HG03439 (cell line): ENCODE data around the gene IRX5.

Experiments
- ATAC-seq: cut with Tn5 transposase; IDR thresholded peaks from one replicate; pipeline ENCODE4 v1.9.1; 2021; ENCODE audit warnings: mild to moderate bottlenecking, moderate library complexity; ENCODE audit not compliant: unreplicated experiment

The IRX5 gene

GRCh38 chr16:54929090-54930004, 1.3 kb upstream of the IRX5 start:
- ATAC-seq, result peak; percentile 94

GRCh38 chr16:54930869-54931119, 129 bp downstream of the IRX5 start:
- no peak for ATAC-seq

DNA sequence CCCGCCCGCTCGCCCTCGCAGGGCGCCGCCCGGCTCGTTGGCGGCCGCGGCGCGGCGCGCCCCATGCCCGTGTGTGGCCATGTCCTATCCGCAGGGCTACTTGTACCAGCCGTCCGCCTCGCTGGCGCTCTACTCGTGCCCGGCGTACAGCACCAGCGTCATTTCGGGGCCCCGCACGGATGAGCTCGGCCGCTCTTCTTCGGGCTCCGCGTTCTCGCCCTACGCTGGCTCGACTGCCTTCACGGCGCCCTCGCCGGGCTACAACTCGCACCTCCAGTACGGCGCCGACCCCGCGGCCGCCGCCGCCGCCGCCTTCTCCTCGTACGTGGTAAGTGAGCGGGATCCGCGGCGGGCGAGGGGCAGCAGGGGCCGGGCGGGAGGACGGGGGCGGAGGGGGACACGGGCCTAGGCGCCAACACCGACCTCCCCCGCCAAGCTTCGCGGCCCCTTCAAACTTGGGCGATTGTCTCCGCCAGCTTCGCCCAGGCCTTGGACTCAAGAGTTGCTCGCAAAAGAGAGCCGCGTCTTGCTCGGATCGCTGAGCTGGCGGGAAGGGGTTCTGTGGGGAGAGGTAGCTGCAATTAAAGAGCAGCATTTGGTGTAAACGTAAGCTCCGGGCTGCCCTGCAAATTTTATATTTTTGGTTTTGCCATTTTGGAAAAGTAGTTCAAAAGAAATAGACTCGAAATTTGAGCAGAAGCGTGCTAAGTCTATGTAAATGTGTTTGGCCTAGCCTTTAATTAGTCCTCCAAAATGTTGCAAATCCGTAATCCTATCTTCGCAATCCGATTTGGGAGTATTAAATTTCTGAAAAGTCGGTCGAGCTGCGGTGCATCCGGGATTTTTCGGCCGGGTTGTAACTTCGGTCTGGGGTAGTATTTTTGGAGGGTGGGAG, 702 bp downstream of the IRX5 start:
- no peak for ATAC-seq

DNA sequence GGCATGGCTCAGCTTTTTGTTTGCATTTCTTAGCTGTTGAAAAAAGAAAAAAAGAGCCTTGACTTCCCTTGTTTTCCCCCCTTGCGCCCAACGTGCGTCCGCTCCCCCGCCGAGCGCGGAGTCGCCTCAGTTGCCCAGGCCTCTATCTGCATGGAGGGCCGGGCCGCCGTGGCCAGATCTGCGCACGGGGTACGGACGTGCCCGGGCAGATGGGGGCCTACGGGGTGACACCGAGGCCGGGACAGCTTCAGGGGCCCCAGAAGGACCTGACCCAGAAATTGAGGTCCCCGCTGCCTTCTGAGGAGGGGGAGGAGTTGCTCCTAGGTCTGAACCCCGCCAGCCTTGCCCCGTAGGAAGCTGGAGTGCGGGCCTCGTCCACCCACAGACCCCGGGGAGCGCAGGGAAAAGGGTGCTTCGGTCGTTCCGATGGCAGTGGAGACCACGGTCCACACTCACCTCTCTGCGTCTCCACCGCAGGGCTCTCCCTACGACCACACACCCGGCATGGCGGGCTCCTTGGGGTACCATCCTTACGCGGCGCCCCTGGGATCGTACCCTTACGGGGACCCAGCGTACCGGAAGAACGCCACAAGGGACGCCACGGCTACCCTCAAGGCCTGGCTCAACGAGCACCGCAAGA, 1.5 kb downstream of the IRX5 start:
- no peak for ATAC-seq

DNA sequence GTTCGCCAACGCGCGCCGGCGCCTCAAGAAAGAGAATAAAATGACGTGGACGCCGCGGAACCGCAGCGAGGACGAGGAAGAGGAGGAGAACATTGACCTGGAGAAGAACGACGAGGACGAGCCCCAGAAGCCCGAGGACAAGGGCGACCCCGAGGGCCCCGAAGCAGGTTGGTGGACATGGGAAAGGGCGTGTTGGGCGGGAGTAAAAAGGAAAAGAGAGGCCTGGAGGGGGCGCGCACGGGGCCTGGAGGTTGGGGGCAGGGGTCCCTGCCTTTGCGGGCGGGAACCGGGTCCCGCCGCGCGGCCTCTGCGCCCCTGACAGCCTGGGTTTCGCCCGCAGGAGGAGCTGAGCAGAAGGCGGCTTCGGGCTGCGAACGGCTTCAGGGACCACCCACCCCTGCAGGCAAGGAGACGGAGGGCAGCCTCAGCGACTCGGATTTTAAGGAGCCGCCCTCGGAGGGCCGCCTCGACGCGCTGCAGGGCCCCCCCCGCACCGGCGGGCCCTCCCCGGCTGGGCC, 2.1 kb downstream of the IRX5 start:
- ATAC-seq, result no peak

DNA sequence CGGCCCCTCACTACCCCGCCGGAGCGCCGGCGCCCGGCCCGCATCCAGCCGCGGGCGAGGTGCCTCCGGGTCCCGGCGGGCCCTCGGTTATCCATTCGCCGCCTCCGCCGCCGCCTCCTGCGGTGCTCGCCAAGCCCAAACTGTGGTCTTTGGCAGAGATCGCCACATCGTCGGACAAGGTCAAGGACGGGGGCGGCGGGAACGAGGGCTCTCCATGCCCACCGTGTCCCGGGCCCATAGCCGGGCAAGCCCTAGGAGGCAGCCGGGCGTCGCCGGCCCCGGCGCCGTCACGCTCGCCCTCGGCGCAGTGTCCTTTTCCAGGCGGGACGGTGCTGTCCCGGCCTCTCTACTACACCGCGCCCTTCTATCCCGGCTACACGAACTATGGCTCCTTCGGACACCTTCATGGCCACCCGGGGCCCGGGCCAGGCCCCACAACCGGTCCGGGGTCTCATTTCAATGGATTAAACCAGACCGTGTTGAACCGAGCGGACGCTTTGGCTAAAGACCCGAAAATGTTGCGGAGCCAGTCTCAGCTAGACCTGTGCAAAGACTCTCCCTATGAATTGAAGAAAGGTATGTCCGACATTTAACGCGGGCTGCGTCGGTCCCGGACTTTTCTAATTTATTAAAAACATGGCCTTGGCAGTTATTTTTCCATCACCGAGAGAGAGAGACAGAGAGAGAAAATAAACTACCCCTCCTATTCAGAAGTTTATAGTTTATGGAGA, 2.8 kb downstream of the IRX5 start:
- ATAC-seq, result no peak

- ATAC-seq, result no peak
Observed at GRCh38 chr16:54934481-54935265, 4.0 kb downstream of the IRX5 start.

- no peak for ATAC-seq
Observed at GRCh38 chr16:54935266-54935968, 4.8 kb downstream of the IRX5 start.

DNA sequence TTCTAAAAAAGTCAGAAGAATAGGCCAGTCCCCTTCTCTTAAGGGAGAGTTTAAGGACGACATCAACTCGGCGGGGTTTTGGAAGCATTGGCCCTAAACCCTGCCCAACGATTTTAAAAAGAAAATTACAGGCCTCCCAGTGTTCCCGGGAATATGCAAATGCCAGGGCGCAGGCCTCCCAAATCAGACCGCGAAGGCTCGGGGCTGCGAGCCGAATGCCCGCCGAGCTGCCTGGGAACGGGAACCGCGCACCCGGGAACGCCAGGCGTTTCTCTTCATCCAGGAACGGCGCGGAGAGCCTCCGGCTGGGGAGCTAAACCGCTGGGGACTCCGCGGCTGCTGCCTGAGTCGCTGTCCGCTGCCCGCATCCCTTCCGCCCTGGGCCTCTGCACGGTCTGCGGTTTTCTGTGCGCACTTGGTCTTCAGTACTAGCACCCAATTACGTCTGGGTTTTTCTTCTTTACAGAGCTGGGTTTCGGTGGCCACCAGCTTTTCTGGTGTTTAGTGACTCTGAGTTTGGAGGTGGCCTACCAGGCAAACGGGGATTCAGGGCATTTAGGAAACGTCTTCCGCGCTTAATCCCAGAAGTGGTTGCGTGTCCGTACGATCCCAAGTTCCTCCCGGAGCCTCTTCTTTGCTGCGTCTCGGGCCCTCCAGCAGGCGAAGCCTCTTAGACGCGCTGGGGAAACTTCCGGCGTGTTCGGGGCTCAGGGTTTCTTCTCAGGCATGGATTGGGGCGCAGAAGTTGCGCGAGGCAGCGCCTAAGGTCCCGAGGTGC, 5.7 kb downstream of the IRX5 start:
- ATAC-seq, result no peak

GRCh38 chr16:54936979-54937670, 6.5 kb downstream of the IRX5 start:
- no peak for ATAC-seq

DNA sequence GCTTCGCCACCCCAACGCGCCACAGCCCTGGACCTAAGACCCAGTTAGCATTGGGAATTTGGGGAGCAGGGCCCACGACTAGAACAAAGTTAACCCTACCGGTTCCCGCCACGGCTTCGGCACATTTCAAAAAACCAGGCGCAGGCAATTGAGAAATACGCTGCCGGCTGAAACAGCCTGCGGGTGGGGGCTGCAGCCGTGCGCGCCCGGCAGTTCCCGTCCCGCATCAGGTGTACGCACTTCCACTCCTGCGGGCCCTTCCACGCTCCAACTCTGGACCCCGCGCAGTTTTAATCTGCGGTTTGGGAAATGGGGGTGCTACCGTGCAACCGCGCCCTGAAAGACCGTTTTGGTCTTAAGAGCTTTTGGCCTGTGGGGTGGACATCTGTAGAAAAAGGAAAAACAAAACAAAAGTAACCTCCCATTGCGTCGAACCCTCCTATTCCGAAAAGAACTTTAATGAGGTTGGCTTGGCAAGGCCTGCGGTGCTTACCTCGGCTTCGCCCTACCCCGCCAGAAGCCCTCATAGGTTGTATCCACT, 7.1 kb downstream of the IRX5 start:
- no peak for ATAC-seq

DNA sequence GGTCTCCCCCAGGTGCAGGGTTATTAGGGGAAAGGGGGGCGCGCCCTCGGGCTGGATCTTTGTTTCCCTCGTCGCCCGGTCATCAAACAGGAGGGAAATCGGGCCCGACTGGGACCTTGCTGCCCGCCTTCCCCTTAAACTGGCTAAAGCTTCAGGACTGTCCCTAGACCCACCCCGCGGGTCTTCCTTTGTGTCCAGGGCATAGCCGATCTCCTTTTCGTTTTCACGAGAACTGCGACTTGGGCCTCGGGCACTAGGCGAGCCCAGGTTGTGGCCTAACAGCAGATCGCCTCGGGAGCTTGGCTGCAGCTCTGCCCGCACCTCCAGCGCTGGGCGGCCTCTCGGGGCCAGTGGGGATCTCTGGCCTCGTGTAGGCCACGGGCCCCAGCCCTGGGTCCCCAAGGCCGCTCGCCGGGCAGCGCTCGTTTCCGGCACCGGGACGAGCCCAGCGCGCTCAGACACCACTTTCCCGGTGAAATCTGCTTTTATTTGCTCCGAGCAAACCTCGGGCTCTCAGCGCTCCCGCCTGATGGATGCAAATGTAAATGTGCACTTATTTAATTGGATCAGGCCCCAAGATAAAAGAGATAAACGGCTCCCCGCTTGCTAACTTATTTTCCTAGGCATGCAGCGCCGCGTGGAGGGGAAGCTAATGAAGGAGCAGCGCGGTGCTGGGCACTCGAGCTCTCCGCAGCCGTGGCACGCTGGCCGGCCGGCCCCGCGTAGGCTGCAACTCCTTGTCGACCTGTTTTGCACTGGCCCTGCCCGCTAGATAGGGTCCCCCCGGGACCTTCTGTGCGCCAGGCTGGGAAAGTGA, 7.8 kb downstream of the IRX5 start:
- ATAC-seq, result no peak

- no peak for ATAC-seq
Observed at GRCh38 chr16:54939029-54939346, 8.3 kb downstream of the IRX5 start.

- ATAC-seq, result no peak
Observed at GRCh38 chr16:54939510-54940278, 9.0 kb downstream of the IRX5 start.

DNA sequence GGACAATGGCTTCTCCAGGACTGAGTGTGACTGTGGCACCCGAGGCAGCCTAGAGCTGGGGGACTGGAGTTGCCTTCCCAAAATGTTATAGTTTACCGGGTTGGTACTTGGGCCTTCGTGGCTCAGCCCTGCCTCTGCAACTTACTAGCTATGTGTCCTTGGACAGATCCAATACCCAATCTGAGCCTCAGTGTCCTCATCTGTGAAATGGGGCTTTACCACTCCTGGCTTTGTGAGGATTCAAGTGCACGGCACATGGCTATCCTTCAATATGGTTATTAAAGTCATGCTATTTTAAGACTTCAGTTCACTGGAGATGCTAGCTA, 9.6 kb downstream of the IRX5 start:
- ATAC-seq, result no peak

GRCh38 chr16:54942353-54942943, 11.8 kb downstream of the IRX5 start:
- ATAC-seq, result no peak
